IgD-negative memory B cell (primary cell): ENCODE results near the gene DDX25. TPM values are rescaled to one million over a fixed set of nuclear protein-coding genes. Genes with fewer than 3 reads are reported as not detected.
"Not testable (repeated sequence)": the region's sequence is repeated elsewhere in the genome, so short reads cannot be mapped to it uniquely, and the experiment has no call there.

Source experiments
- H3K27ac Mint-ChIP-seq, 3 donors: one replicate each; pipeline ENCODE4 v1.8.0; 2020 to 2022; ENCODE audit warnings: mild to moderate bottlenecking in 3 of 3, mixed read lengths in 3 of 3, moderate library complexity in 1 of 3
- H3K27me3 Mint-ChIP-seq: one replicate; pipeline ENCODE4 v1.8.0; 2021; ENCODE audit warnings: mixed read lengths
- H3K36me3 Mint-ChIP-seq: one replicate; pipeline ENCODE4 v1.8.0; 2020; ENCODE audit warnings: mild to moderate bottlenecking, mixed read lengths
- H3K4me1 Mint-ChIP-seq, 3 donors: one replicate each; pipeline ENCODE4 v1.8.0; 2020 to 2022; ENCODE audit warnings: mixed read lengths in 3 of 3, mild to moderate bottlenecking in 1 of 3
- H3K4me3 Mint-ChIP-seq, 4 donors: one replicate each; pipeline ENCODE4 v1.8.0; 2020 to 2022; ENCODE audit warnings: mild to moderate bottlenecking in 4 of 4, mixed read lengths in 4 of 4, moderate library complexity in 3 of 4
- H3K9me3 Mint-ChIP-seq, 3 donors: one replicate each; pipeline ENCODE4 v1.8.0; 2020 to 2021; ENCODE audit warnings: mixed read lengths in 3 of 3, mild to moderate bottlenecking in 1 of 3
- polyA plus RNA-seq: library from polyadenylated mRNA; unstranded; fragments of 300-500 nt; fragmentation: Illumina TruSeq; gene quantifications from one replicate; pipeline ENCODE4 v1.2.3, GENCODE V29; 2021

Gene DDX25
- 0.08 TPM for polyA plus RNA-seq

- Mint-ChIP-seq H3K9me3 (no peaks in the 10 kb centered on the region), H3K27me3 (peaks cover 14% of the 10 kb centered on the region), H3K36me3 (peaks cover 10% of the 10 kb centered on the region), H3K4me3 (peak within 1 kb of the TSS; percentile 93 to 99 (median 96)), H3K4me1 (peaks cover 13 to 27% (median 24%) of the 10 kb centered on the region in 3 donors), H3K27ac (peak within 1 kb of the TSS; percentile 82 to 96 (median 92))
These were observed at the start of gene DDX25 for GRCh38 chr11:125903711-125904659. DDX25 (plus strand) TSS chr11:125904508; CDS start chr11:125904518, 10 bp downstream.

GRCh38 chr11:125857670-125858069, 46.6 kb upstream of the DDX25 start:
- H3K9me3 Mint-ChIP-seq = peaks cover 3 to 20% (median 6%) of the 10 kb centered on the region in 3 donors
- not testable (repeated sequence) for H3K27me3 Mint-ChIP-seq, H3K36me3 Mint-ChIP-seq, H3K4me1 Mint-ChIP-seq, H3K4me3 Mint-ChIP-seq, H3K27ac Mint-ChIP-seq

DNA sequence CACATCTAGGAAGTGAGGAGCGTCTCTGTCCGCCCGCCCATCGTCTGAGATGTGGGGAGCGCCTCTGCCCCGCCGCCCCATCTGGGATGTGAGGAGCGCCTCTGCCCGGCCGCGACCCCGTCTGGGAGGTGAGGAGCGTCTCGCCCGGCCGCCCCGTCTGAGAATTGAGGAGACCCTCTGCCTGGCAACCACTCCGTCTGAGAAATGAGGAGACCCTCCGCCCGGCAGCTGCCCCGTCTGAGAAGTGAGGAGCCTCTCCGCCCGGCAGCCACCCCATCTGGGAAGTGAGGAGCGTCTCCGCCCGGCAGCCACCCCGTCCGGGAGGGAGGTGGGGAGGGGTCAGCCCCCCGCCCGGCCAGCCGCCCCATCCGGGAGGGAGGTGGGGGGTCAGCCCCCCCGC, 41.5 kb upstream of the DDX25 start:
- H3K27me3 Mint-ChIP-seq, H3K4me3 Mint-ChIP-seq, H3K27ac Mint-ChIP-seq, H3K4me1 Mint-ChIP-seq, H3K9me3 Mint-ChIP-seq, H3K36me3 Mint-ChIP-seq: not testable (repeated sequence)

GRCh38 chr11:125865354-125865753, 39.0 kb upstream of the DDX25 start:
- not testable (repeated sequence) for H3K4me3 Mint-ChIP-seq, H3K36me3 Mint-ChIP-seq, H3K9me3 Mint-ChIP-seq, H3K27ac Mint-ChIP-seq, H3K4me1 Mint-ChIP-seq, H3K27me3 Mint-ChIP-seq

DNA sequence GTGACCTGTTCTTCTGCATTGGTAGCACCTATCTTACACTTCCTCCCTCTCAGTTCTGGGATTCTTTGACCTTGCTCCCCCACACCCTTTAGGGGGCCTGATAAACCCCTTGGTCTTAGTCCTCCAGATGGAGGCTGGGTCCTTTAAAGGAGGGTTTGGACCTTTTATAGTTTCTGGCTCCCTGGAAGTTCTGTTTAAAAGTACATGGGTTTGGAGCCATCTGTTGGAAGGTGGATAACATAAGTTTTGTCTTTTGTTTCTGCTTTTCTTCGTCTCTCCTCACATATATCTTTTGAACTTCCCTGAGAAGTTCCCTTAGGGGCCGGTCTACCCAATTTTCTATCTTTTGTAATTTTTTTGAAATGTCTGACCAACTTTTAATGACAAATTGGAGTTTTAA, 34.8 kb upstream of the DDX25 start:
- Mint-ChIP-seq H3K27ac (no peak overlapping the region), H3K36me3 (peaks cover 2% of the 10 kb centered on the region), H3K9me3 (peaks cover 2 to 12% (median 5%) of the 10 kb centered on the region in 3 donors), H3K4me3 (no peak overlapping the region), H3K4me1 (peaks cover 0 to 7% (median 2%) of the 10 kb centered on the region in 3 donors), H3K27me3 (no peaks in the 10 kb centered on the region)

DNA sequence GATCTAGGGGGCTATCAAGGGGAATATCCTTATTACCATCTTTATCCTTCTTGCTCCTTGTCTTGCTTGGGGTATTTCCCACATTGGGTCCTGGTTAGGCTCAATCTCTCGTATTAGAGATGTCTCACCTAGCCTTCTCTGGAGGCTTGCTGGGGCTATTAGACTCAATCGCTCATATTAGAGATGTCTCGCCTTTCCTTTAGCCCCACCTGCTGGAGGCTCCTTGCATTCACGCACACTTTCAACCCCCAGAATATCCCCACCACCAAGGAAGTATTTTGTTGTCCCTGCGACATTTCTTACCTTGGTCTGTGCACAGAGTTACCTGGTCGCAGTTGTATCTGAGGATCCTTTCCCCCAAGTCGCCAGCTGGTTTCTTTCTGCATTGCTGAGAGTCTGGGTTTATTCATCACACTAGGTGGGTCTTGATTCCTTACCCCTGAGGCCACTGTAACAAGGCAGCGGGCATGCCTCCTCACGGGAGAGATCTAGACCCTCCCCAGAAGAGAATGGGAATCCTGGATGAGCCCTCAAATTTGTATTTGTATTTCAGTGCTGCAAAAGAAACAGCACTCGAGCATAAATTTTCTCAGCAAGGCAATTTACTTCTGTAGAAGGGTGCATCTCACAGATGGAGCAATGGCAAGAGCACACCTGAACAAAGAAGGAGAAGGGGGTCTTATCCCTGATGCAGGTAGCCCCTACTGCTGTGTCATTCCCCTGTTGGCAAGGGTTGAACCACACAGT, 32.7 kb upstream of the DDX25 start:
- no peak overlapping the region for H3K27ac Mint-ChIP-seq
- peaks cover 0 to 7% (median 4%) of the 10 kb centered on the region in 3 donors for H3K4me1 Mint-ChIP-seq
- H3K36me3 Mint-ChIP-seq = peaks cover 2% of the 10 kb centered on the region
- peaks cover 2 to 12% (median 5%) of the 10 kb centered on the region in 3 donors for H3K9me3 Mint-ChIP-seq
- H3K27me3 Mint-ChIP-seq = no peaks in the 10 kb centered on the region
- no peak overlapping the region for H3K4me3 Mint-ChIP-seq

GRCh38 chr11:125872138-125872491, 32.2 kb upstream of the DDX25 start:
- Mint-ChIP-seq H3K4me3 (peak overlapping the region in 1 of 4 donors; percentile 15), H3K36me3 (peaks cover 2% of the 10 kb centered on the region), H3K27ac (no peak overlapping the region), H3K27me3 (no peaks in the 10 kb centered on the region), H3K4me1 (peaks cover 0 to 7% (median 4%) of the 10 kb centered on the region in 3 donors), H3K9me3 (peaks cover 2 to 12% (median 5%) of the 10 kb centered on the region in 3 donors)

- H3K9me3 Mint-ChIP-seq = peaks cover 2 to 12% (median 5%) of the 10 kb centered on the region in 3 donors
- peaks cover 0 to 7% (median 4%) of the 10 kb centered on the region in 3 donors for H3K4me1 Mint-ChIP-seq
- peaks cover 2% of the 10 kb centered on the region for H3K36me3 Mint-ChIP-seq
- H3K4me3 Mint-ChIP-seq = no peak overlapping the region
- no peak overlapping the region for H3K27ac Mint-ChIP-seq
- no peaks in the 10 kb centered on the region for H3K27me3 Mint-ChIP-seq
These were observed 30.3 kb upstream of the DDX25 start for GRCh38 chr11:125873881-125874555.

- Mint-ChIP-seq H3K9me3 (peaks cover 2 to 12% (median 5%) of the 10 kb centered on the region in 3 donors), H3K27ac (no peak overlapping the region), H3K27me3 (no peaks in the 10 kb centered on the region)
These were observed 29.7 kb upstream of the DDX25 start for GRCh38 chr11:125874556-125875124.

GRCh38 chr11:125881291-125881690, 23.0 kb upstream of the DDX25 start:
- peaks cover 0 to 2% (median 2%) of the 10 kb centered on the region in 3 donors for H3K4me1 Mint-ChIP-seq
- no peaks in the 10 kb centered on the region for H3K9me3 Mint-ChIP-seq
- H3K4me3 Mint-ChIP-seq = no peak overlapping the region
- peaks cover 2% of the 10 kb centered on the region for H3K36me3 Mint-ChIP-seq
- H3K27ac Mint-ChIP-seq = no peak overlapping the region
- H3K27me3 Mint-ChIP-seq = no peaks in the 10 kb centered on the region

More at GRCh38 chr11:125874556-125875124, 29.7 kb upstream of the DDX25 start:
- H3K4me1 Mint-ChIP-seq = peaks cover 0 to 7% (median 4%) of the 10 kb centered on the region in 3 donors
- H3K4me3 Mint-ChIP-seq = no peak overlapping the region
- peaks cover 2% of the 10 kb centered on the region for H3K36me3 Mint-ChIP-seq

DNA sequence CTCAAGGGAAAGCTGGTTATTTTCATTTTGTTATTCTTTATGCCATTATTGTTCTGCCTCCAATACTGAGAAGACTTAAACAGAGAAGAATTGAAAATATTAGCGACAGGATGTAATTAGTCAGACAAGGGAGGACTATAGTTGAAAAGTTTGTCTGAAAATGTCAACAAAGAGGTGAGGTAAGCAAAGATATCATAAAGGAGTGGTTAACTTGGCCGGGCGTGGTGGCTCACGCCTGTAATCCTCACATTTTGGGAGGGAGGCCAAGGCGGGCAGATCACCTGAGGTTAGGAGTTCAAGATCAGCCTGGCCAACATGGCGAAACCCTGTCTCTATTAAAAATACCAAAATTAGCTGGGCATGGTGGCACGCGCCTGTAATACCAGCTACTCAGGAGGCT, 20.9 kb upstream of the DDX25 start:
- Mint-ChIP-seq H3K4me1 (peaks cover 8 to 13% (median 10%) of the 10 kb centered on the region in 3 donors), H3K36me3 (peaks cover 2% of the 10 kb centered on the region)

GRCh38 chr11:125886997-125887372, 17.3 kb upstream of the DDX25 start:
- H3K27me3 Mint-ChIP-seq = no peaks in the 10 kb centered on the region
- H3K9me3 Mint-ChIP-seq = peaks cover 0 to 2% (median 0%) of the 10 kb centered on the region in 3 donors
- peaks cover 13 to 24% (median 16%) of the 10 kb centered on the region in 3 donors for H3K4me1 Mint-ChIP-seq
- peaks cover 2% of the 10 kb centered on the region for H3K36me3 Mint-ChIP-seq
- peak overlapping the region; percentile 96 to 100 (median 99) for H3K27ac Mint-ChIP-seq
- peak overlapping the region; percentile 93 to 97 (median 96) for H3K4me3 Mint-ChIP-seq

More for the DNA sequence above, 20.9 kb upstream of the DDX25 start:
- peaks cover 0 to 2% (median 0%) of the 10 kb centered on the region in 3 donors for H3K9me3 Mint-ChIP-seq
- peak overlapping the region in 1 of 4 donors; percentile 50 for H3K4me3 Mint-ChIP-seq
- no peaks in the 10 kb centered on the region for H3K27me3 Mint-ChIP-seq
- H3K27ac Mint-ChIP-seq = peak overlapping the region in 1 of 3 donors; percentile 80

GRCh38 chr11:125887373-125888324, 16.7 kb upstream of the DDX25 start, which contains the start of gene HYLS1:
HYLS1 (plus strand) TSS chr11:125887668; CDS start chr11:125899369, 11,701 bp downstream.
- peaks cover 2% of the 10 kb centered on the region for H3K36me3 Mint-ChIP-seq
- H3K4me3 Mint-ChIP-seq = peak within 1 kb of the TSS; percentile 93 to 97 (median 96)
- peak within 1 kb of the TSS; percentile 96 to 100 (median 99) for H3K27ac Mint-ChIP-seq
- no peaks in the 10 kb centered on the region for H3K27me3 Mint-ChIP-seq
- H3K4me1 Mint-ChIP-seq = peaks cover 13 to 27% (median 16%) of the 10 kb centered on the region in 3 donors
- H3K9me3 Mint-ChIP-seq = peaks cover 0 to 2% (median 0%) of the 10 kb centered on the region in 3 donors
